Gastrocnemius medialis (tissue), 4 donors: Measurements from ENCODE around the gene SYPL2.

Experiments
- CTCF ChIP-seq, 5 experiments: fragments of 450-650 bp in 3 of 5; fragments of 200-600 bp in 2 of 5; sonication (generic) in 2 of 5; IDR thresholded peaks in 4 of 5; conservative IDR thresholded peaks in 1 of 5; 1 replicate in 4 of 5; 2 replicates in 1 of 5; pipeline ENCODE4 v1.5.1; 2016 to 2019; ENCODE audit warnings: antibody characterized with exemption in 5 of 5, mild to moderate bottlenecking in 3 of 5, moderate library complexity in 3 of 5
- POLR2A ChIP-seq, 2 donors: fragments of 450-650 bp; IDR thresholded peaks; one replicate each; pipeline ENCODE4 v1.6.1; 2017; ENCODE audit warnings: antibody characterized with exemption in 2 of 2, mild to moderate bottlenecking in 2 of 2, moderate library complexity in 2 of 2

- TF ChIP-seq CTCF (IDR thresholded peaks at IDR 0.05 in 4 of 5, conservative IDR thresholded peaks at IDR 0.05 in 1 of 5) (no peak), POLR2A (IDR thresholded peaks at IDR 0.05) (no peak)
Observed at GRCh38 chr1:109491372-109491771, 25.0 kb downstream of the SYPL2 start.
